GM21381 (cell line): ENCODE results near the gene MARCHF6.
"Not testable (repeated sequence)": the region's sequence is repeated elsewhere in the genome, so short reads cannot be mapped to it uniquely, and the experiment has no call there.

Source experiments
- ATAC-seq: cut with Tn5 transposase; IDR thresholded peaks from one replicate; pipeline ENCODE4 v1.9.1; 2021; ENCODE audit warnings: mild to moderate bottlenecking, moderate library complexity; ENCODE audit not compliant: unreplicated experiment

The MARCHF6 gene

DNA sequence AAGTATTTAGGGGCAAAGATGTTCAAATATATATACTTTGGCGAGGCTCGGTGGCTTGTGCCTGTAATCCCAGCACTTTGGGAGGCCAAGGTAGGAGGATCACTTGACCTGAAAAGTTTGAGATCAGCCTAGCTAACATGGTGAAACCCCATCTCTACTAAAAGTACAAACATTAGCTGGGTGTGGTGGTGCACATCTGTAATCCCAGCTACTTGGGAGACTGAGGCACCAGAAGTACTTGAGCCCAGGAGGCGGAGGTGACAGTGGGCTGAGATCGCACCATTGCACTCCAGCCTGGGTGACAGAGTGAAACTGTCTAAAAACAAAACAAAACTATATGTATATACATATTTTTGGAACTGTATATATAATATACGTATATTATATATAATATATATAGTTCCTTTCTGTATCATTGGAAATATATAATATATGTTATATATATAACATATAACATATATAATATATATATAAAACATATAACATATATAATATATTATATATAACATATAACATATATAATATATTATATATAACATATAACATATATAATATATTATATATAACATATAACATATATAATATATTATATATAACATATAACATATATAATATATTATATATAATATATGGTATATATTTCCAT lies 8.9 kb upstream of the MARCHF6 start:
- ATAC-seq: not testable (repeated sequence)

DNA sequence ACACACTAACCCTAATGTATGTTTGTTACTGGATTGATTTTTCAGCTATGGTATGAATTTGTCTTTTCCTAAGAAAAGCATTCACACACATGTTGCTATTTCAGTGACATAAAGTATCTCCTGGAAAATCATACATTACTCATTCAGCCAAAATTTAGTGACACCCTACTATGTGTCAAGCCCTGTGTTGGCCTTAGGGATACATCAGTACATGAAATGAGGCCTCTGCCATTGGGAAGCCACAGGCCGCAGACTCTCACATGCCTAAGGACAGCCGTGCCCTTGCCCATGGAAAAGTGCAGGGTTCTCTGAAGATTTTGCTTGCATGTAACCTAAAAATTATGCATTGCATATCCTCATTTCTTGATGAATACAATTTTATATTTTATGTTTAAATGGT lies 5.2 kb upstream of the MARCHF6 start:
- no peak for ATAC-seq

DNA sequence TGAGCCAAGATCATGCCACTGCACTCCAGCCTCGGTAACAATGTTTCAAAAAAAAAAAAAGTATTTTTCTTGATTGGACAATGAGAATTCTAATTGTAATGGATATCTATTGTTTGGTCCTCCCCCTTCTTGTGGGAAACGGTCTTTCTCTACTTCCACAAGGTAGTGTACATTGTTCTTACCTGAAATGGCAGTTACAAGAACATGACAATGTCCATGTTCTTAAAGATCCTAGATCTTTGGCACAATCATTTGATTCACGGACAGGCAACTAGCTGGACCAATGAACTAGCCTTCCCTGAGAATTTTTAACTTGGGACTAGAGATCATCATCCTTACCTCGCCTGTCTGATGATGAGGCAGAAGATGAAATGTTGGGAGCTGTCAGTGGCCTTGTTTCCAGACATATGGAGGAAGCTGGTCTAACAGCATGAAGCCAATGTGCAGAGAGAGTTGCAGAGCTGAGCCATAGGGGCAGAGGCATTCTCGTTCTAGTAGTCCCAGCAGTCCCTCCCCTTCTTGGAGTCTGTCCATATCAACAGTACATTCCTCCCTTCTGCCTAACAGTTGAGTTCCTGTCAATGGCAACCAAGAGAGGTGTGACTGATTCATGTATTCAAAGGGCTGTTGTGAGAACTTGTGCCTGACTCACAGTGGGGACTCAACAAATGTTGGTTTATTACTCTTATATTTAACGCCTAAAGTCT lies 2.1 kb upstream of the MARCHF6 start:
- ATAC-seq: no peak

DNA sequence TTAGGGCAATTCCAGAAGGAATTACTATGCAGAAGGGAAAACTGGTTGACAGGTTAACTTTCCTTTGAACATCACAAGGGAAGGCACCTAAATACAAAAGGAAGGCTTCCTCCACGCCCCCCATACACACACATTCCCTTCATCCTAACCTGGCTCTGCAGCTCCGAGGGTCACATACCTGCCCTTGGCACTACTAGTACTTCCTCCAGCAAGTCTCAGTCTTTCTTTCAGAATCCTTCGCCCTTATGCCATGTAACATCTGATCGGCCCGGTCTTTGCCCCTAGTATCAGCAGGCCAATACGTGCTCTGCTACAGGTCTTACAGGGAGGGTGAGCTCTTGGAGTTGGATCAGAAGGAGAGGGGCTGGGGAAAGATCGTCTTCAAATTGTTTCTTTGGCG lies 1.6 kb upstream of the MARCHF6 start:
- no peak for ATAC-seq

DNA sequence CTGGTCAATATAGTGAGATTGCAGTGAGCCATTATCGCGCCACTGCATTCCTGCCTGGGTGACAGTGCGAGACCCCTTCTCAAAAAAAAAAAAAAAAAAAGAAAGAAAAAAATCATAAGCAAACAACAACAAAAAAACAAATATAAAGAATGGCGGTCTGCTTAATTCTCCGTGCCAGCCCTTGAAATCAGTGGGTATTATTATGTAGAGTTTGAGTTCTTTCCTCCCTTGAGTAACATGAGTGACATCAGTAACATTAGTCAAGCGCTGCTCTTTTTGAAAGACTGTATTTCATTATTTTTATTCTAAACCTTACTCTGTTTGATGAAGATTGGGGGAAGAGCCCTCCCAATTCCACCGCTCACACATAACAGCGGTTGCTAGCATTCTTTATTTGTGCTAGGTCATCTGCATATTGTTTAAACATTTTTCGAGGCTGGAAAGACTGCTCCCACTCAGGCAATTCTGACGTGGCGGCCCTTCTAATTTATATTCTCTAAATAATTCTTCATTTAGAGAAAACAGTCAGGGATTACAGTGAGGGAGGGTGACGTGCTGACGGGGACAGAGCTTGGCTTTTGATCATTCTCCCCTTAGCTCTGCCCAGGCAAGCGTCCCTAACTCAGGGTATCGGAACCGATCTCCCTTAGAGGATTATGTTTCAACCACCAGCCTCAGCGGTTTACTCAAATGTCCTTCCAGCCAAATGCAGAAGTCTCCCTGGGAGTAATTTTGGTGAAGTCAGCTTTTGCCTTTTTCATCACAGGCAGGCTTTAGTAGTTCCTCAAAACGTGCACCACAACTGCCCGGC lies 860 bp upstream of the MARCHF6 start:
- peak; percentile 6 for ATAC-seq

DNA sequence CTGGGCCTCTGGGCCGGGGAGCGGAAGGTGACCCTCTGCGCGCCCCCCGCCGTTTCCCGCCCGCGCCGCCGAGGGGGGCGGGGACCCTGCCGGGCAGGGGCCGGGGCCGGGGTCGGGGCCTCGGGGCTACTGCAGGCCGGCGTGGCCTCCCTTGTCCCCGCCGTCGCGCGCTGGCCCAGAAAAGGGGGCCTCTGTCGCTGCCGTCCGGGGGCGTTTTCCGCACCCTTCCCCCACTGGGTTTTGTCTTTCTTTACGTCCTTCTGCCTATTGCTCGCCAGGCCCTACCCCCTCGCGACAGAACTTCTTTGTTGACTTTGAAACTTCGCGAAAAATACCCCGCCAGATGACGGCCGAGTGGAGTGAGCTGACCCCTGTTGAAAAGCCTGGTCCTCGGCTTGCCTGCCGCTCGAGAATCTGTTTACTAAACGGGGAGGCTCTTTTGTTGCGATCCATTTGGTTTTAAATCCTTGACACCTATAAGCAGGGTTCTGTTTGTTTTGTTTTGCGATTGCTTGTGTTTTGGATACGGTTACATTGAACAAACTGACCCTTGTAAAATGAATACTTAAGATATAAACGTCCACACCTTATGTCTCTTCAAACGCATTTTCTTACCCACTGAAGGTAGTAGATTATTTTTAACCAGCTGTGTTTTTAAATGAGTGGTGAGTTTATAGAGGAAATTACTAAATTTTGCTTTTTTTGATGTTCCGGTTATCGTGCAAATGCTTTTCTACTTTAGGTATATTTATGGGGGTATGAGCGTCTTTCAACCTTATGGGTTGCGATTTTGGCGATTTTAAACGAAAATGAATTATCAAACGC lies 765 bp downstream of the MARCHF6 start:
- ATAC-seq: peak; percentile 18

DNA sequence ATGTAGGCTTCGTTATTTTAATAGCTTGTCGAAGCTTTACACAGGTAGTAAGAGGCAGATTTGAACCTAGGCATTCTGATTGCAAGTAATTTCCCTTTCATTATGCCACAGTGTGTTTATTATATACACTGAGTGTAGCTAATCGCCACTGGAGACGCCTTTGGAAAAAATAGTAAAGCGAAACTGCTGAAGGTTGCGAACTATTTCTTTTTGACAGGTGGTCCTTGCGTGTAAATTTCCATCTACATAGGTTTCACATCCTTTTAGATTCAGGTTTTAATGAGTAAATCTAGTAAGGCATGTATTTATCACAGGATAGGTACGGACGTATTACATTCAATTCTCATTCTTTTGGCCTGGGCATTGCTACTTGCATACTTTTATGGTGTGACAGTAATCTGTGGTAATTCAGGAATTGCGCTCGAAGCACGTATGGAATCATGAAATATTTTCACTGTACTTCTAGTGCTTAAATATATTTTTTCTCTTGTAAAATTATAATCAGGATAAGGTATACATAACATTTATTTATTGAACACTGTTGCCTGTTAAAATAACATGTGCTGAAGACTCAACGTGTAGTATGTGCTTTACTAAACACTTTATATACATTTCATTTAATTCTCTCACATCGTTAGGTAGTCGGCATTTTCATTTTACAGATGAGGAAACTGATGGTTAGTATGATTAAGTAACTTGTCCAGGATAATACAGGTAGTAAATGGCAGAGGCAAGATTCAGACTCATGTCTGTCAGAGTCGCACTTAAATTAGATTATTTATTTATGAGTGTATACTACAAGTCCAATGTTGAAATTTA lies 1.8 kb downstream of the MARCHF6 start:
- ATAC-seq: no peak

DNA sequence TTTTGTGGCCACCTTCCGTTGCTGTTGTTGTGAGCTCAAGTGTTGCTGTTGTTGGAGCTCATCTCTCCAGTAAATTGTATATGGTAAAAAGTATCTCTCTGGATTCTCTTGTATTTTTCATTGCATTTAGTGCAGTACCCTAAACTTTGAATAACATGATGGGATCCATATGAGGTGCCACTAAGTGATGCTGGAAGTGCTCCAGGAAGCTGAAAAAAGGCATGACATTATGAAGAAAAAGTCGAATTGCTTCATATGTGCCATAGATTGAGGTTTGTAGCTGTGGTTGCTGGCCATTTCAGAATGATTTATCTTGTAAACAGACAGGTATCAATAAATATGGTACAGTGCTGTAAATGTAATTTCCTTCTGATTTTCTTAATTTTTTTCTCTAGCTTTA lies 5.5 kb downstream of the MARCHF6 start:
- no peak for ATAC-seq

DNA sequence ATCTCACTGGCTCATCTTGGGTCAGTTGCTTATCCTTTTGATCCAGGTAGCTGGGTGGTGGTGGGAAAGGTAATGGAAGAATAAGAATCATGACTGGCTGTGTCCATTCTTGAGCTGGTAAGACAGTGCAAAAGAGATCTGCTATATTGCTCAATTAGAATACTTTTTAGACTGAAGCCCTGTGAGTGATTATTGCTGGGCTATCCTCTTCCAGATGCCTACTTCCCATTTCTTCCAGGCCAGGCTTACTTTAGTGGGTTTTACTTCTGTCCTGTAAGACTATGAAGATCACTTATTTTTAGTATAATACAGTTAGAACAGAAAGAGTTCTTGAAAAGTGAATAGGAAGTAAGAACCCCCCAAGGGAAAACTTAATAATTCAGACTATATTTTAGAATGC lies 7.2 kb downstream of the MARCHF6 start:
- ATAC-seq: no peak

DNA sequence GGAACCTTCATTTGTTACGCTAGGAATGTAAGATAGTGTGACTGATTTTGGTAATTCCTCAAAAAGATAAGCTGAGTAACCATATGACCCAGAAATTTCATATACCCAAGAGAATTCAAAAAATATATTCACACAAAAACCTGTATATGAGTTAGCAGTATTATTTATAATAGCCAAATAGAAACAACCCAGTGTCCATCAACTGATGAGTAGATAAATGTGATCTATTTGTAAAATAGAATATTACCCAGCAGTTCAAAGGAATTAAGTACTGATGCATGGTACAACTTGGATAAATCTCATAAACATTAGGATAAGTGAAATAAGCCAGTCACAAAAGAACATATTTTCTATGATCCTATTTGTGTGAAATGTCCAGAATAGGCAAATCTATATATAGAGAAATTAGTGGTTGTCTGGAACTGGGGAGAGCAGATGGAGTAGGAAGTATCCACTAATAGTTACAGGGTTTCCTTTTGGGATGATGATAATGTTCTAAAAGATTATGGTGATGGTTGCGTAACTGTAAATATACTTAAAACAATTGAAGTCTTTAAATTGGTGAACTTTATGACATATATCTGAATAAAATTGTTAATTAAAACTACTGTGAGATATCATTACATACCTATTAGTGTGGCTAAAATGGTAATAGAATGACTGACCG lies 10.2 kb downstream of the MARCHF6 start:
- ATAC-seq: no peak

DNA sequence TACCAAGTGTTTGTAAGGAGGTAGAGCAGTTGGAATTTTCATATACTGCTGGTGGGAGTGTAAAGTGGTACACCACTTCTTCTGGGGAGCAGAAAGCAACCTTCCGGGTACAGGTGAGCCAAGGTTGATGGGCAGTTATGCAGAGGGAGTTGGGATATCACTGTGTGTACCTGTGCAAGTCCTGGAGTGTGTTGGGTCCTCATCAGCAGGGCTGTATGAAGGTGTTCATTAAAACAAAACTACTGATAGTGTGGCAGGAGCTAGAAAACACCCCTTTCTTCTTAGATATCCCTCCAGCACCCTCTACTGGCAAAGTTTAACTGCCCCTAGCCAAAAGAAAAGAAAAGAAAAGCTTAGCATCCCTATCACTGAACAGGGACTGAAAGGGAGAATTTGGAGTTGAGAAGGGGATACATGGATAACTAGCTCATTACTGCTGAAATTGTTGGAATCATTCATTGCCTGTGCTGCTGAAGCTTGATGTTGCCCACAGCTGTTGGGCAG lies 10.7 kb downstream of the MARCHF6 start:
- ATAC-seq: no peak

DNA sequence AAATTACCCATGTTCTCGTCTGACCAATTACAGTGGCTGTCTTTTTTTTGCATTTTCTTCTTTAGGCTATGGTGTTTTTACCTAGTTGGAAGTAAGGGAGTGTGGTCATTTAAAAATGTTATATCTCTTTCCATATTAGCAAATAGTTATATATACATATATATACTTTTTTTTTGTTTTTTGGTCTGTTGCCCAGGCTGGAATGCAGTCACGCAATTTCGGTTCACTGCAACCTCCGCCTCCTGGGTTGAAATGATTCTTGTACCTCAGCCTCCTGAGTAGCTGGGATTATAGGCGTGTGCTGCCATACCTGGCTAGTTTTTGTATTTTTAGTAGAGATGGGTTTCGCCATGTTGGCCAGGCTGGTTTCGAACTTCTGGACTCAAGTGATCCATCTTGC lies 12.3 kb downstream of the MARCHF6 start:
- ATAC-seq: no peak

DNA sequence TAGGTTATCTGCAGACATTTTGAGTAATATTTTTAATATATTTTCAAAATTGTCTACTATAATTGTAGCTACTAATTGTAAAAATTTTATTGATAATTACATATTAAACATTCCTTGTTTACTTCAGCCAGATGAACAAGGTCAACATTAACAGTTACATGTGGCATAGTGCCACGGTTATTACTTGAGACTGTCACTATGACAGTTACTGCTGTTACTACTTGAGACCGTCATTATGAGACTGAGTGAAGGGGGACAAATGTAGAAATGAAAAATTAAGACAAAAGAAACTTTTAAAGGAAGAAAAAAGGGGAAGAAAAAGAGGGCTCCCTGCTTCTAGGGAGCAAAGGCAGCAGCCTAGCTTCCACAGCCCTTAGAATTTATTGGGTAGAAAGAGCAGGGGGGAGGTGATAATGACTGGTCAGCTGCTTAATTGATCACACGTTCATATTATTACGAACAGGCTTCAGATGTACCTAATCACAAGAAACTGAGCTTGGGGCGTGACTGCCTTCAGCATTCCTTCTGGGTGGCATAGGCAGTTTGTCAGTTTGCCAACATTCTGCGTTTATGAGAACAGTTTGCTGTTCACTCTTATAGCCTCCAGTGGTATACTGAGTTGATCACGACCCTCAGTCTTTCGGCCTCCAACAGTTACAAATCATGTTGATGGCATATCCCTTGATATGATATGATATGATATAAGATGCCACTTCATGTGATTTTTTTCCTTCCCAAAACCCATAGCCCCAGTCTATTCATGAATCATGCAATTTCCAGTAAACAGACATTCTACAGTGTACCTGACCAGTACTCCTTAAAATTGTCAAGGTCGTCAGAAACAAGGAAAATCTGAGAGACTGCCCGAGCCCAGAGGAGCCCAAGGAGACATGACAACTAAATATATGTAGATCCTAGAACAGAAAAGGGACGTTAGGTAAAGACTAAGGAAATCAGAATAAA lies 13.1 kb downstream of the MARCHF6 start:
- ATAC-seq: no peak

DNA sequence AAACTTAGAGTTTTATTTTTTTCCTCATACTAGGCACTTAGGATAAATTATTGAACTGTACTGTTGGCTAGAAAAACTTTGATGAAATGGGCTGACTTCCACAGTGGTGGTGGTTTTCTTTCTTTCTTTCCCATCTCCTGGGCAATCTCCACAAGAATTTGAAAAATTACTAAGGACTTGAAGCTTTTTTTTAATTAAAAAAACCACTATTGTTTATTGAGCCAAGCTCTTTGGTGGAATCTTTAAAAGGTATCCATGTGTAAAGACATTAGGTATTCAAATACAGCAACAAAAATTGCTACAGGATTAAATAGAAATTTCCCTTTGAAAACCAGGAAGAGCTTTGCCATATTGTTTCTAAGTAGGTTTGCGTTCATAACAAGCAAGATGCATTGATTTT lies 14.1 kb downstream of the MARCHF6 start:
- ATAC-seq: no peak

DNA sequence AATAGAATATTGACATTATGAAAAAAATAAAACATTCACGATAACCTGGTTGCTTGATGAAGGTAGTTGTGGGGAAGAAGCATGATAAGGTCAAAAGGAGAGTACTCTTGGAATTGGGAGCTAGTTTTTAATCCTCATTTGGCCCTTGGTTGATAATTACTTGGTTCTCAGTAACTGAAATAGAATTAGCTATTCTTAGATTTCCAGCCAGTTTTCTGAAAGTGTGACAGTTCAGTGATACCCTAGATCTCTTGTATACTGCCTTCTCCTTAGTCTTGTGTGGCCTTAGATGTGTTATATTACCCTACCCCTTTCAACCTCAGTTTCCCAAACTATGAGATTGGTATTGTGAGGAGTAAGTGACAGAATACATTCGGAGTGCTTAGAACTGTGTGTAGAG lies 17.4 kb downstream of the MARCHF6 start:
- ATAC-seq: no peak

DNA sequence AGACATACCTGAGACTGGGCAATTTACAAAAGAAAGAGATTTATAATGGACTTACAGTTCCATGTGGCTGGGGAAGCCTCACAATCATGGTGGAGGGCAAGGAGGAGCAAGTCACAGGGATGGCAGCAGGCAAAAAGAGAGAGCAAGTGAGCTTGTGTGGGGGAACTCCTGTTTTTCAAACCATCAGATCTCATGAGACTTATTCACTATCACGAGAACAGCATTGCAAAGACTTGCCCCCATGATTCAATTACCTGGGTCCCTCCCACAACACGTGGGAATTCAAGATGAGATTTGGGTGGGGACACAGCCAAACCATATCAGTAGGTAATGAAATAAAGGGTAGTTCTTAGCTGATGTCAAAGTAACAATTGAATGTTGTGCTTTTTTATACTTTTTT lies 17.9 kb downstream of the MARCHF6 start:
- not testable (repeated sequence) for ATAC-seq

DNA sequence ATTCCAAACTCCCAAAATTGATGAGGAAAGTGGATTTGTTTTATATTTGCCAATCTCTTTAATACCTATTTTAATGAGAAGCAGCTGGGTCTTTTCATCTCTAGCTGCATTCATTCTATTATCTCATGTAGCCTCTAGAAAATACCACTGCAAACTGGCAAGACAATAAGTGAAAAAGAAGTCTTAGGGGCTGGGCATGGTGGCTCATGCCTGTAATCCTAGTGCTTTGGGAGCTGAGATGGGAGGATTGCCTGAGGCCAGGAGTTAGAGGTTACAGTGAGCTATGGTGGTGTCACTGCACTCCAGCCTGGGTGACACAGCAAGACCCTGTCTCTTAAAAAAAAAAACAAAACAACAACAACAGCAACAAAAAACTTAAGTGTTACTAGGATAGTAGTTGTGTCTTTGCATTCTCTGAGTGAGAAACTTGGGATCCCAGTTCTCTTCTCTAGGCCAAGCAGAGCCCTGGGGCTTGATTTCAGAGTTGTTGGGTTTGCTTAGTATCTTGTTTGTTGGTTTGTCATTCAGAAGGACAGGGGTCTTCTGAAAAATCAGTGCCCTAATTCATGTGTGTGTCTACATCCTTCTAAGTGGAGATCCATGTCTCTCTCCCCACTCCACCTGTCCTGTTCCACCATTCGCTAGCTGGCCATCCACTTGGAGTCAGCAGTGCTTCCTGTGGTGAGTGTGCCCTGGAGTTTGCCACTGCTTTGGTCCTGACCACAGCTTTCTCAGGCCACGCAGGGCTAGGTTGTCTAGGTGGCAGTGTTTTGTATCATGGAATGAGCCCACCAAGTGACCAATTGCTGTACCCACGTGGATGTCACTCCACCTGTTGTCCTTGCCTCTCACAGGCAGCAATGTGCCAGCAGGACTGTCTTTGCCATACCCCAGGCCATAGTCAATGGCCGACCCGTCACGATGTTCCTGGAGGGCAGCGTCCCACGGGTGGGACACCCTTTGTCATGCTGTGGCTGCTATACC lies 19.5 kb downstream of the MARCHF6 start:
- no peak for ATAC-seq
